A172 (cell line): ENCODE measurements around the gene CFAP73. TPM values are rescaled to one million over a fixed set of nuclear protein-coding genes. Genes with fewer than 3 reads are reported as not detected.
A peak's percentile ranks its signal among the peaks of the same experiment; 100 is the strongest.
"Not testable (repeated sequence)": the region's sequence is repeated elsewhere in the genome, so short reads cannot be mapped to it uniquely, and the experiment has no call there.

ENCODE experiments used
- DNase-seq: peaks from one replicate; pipeline ENCODE4 v3.0.0-alpha.2; 2015; ENCODE audit warnings: low spot score
- total RNA-seq: library from RNA; depleted of rRNA; stranded (reverse); fragments of >200 nt; shearing (Covaris generic); gene quantifications from 2 replicates; pipeline ENCODE4 v1.2.3, GENCODE V29; 2014

The CFAP73 gene
- total RNA-seq, 1 experiment from 2014 or later: 1.2 TPM

DNA sequence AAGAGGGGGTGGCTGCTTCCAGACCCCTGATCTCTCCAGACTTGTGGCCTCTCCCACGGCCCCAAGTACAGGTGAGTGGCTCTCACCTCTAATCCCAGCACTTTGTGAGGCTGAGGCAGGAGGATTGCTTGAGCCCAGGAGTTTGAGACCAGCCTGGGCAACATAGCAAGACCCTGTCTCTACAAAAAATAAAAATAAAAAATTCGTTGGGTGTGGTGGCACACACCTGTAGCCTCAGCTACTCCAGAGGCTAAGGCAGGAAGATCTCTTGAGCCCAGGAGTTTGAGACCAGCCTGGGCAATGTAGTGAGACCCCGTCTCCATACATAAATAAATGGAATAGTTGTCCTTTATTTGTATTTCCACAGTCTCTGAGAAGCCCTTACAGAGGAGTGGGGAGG lies 7.8 kb upstream of the CFAP73 start:
- DNase-seq: not testable (repeated sequence)

GRCh38 chr12:113142173-113142885 lies 7.2 kb upstream of the CFAP73 start:
- DNase-seq: no peak

DNA sequence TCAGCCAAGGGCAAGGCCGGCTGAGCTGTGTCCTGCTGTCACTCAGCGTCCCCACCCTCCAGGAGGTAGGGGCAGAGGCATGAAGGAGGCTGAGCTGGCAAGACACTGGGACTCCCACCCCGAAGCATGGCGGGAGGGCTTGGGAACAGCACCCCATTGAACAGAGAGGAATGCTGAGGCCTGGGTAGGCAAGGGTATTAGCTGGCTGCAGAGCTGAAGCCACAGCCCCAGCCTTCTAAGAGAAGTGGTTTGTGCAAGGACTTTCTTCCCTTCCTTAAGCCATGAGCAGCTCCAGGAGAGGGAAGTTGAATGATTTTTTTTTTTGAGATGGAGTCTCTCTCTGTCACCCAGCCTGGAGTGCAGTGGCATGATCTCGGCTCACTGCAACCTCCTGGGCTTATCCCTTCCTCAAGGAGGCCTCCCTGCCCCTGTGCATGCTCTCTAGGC lies 6.6 kb upstream of the CFAP73 start:
- no peak for DNase-seq

DNA sequence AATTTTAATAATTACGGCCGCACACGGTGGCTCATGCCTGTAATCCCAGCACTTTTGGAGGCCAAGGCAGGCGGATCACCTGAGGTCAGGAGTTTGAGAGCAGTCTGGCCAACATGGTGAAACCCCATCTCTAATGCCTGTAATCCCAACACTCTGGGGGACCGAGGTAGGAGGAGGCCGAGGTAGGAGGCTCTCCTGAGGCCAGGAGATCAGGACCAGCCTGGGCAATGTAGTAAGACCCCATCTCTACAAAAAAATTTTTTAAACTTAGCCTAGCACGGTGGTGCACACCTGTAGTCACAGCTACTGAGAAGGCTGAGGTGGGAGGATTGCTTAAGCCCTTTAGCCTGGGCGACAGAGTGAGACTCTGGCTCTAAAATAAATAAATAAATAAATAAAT lies 5.6 kb upstream of the CFAP73 start:
- no peak for DNase-seq

DNA sequence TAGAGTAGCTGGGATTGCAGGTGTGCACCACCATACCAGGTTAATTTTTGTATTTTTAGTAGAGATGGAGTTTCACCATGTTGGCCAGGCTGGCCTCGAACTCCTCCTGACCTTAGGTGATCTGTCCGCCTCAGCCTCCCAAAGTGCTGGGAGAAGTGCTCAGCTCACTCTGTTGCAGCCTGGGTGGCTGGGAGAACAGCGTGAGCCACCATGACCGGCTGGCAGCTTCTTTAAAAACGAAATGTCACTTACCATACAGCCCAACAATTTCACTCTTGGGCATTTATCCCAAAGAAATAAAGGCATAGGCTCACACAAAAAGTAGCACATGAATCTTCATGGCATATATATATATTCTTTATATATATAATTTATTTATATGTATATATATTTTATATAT lies 4.7 kb upstream of the CFAP73 start:
- DNase-seq: no peak

DNA sequence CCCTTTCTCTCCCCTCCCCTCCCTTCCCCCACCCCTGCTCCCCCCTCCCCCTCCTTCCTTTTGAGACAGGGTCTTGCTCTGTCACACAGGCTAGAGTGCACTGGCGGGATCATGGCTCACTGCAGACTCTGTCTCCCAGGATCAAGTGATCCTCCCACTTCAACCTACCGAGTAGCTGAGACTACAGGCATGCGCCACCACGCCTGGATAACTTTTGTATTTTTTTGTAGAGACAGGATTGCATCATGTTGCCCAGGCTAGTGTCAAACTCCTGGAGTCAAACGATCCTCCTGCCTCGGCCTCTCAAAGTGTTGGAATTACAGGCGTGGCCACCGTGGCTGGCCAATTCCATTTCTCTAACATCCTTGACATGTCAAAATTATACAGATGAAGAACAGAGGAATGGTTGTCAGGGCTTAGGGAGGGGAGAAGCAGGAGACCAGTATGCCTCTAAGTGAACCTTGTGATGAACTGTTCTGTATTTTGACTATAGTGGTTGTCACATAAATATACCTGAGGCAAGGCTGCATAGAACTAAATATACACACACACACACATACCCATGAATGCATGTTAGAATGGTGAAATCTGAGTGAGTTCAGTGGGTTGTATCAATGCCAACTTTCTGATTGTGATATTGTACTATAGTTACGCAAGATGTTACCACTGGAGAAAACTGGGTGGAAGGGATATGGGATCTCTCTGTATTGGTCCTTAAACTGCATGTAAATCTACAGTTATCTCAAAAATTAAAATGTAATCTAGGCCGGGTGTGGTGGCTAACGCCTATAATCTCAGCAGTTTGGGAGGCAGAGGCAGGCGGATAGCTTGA lies 3.6 kb upstream of the CFAP73 start:
- no peak for DNase-seq

DNA sequence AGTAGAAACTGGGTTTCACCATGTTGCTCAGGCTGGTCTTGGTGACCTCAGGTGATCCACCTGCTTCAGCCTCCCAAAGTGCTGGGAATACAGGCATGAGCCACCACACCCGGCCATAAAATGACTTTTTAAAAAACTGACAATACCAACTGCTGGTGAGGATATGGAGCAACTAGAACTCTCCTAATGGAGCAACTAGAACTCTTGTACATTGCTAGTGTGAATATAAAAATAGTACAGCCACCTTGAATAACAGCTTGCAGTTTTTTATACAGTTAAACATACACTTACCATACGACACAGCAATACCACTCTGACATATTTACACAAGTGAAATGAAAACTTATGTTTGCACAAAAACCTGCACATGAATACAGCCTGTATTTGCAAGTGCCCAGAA lies 2.5 kb upstream of the CFAP73 start:
- DNase-seq: no peak

GRCh38 chr12:113151655-113152054 lies 2.1 kb downstream of the CFAP73 start:
- DNase-seq: no peak

DNA sequence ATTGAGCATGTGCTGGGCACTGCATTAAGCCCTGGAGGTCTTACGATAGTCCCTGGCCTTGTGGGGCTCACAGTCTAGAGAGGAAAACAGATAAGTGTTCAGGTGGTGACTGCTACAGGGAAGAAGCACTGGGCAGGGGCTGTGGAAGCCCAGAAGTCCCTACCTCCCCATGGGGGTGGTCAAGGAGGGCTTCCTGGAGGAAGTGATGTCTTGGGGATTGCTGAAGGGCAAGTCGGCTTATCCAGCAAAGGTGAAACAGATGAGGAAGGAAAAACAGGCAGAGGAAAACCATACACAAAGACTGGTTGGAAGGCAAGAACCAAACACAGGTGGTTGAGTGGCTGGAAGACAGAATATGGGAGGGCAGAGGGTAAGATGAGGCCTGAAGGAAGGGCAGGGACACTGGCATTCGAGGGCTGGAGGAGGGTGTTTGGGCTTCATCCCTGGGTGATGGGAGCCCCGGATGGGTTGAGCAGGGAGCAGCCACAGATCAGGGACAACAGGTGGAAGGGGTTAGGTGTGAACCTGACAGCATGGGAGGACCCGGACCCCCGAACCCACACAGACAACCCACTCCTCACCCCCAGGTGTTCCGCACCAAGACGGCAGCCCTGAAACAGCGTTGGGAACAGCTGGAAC lies 2.8 kb downstream of the CFAP73 start:
- DNase-seq: no peak

DNA sequence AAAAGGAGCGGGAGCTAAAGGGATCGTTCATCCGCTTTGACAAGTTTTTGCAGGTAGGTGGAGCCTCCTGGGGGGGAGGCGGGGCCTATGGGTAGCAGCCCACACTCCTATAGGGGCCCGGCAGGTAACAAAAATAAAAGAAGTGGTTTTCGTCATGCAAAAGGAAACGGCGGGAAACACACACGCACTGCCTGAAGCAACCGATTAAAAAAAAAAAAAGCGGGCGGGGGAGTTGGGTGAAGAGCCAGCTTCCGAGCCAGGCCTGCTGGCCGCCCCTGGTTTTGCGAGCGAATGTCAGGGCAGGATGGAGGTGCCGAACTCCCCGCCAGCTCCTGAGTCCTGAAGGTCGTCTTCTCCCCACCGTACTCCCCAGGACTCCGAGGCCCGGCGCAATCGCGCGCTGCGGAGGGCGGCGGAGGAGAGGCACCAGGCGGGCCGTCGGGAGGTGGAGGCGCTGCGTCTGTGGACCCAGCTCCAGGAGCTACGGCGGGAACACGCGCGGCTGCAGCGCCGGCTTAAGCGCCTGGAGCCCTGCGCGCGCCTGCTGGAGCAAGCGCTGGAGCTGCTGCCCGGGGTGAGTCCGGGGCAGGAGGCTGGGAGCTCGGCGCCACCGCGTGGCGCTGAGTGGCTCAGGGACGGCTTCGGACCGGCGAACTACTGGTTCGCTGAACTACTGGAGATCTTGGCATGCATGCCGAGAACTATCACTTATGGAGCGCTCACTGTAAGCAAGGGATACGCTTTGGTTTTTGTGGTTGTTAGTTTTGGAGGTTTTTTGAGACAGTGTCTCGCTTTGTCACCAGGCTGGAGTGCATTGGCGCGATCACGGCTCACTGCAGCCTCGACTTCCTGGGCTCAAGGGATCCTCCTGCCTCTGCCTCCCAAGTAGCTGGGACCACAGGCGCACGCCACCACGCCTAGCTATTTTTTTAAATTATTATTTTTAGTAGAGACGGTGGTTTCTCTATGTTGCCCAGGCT lies 3.6 kb downstream of the CFAP73 start:
- peak; percentile 33 for DNase-seq

DNA sequence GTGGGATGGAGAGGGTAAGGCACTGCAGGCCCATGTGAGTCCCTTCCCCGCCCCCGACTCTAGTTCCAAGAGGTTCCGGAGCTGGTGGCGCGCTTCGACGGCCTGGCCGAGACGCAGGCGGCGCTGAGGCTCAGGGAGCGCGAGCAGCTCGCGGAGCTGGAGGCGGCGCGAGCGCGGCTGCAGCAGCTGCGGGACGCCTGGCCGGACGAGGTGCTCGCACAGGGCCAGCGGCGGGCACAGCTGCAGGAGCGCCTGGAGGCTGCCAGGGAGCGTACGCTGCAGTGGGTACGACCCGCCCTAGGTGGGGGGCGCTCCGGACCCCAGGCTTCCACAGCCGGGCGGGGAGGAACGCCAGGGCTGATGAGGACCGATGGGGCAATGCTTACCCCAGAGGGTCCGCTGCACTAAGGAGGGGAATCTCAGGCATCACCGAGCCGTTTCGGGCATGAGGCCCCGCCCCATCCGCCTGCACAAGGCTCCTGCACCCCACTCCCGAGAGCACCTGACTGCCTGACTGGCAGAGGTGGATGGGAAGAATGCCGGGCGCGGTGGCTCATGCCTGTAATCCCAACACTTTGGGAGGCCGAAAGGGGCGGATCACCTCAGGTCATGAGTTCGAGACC lies 4.9 kb downstream of the CFAP73 start:
- DNase-seq: no peak

- no peak for DNase-seq
Observed at GRCh38 chr12:113155060-113155459, 5.5 kb downstream of the CFAP73 start.

- DNase-seq: no peak
Observed at GRCh38 chr12:113155646-113156045, 6.1 kb downstream of the CFAP73 start.

DNA sequence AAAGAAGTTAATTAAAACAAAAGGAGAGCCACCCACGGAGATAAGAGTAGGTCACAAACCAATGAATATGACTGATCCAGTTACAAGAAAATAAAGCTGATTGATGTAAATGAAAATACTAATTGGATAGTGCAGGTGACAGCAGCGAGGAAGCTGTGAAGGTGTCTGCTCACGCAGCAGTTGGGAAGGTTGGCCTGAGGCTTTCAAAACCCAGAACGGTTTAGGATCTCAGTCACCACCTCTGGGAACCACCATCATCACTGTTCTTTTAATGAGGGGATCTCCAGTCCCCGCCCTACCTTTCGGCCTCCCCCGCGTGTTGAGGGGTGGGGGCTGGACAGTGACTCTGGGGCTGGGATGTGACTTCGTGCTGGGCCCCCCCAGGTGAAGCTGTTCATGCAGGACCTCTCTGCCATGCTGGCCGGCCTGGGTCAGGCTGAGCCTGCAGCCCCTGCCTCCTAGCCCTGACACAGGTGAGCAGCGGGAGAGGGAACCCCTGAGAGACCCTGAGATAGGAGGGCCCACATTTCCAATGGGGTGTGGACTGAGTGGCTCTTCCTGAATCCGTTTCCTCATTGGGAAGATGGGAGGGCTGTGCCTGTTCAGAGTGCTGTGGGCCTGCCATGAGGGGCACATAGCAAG lies 7.8 kb downstream of the CFAP73 start:
- DNase-seq: no peak

- no peak for DNase-seq
Observed at GRCh38 chr12:113158439-113159203, 9.1 kb downstream of the CFAP73 start.

DNA sequence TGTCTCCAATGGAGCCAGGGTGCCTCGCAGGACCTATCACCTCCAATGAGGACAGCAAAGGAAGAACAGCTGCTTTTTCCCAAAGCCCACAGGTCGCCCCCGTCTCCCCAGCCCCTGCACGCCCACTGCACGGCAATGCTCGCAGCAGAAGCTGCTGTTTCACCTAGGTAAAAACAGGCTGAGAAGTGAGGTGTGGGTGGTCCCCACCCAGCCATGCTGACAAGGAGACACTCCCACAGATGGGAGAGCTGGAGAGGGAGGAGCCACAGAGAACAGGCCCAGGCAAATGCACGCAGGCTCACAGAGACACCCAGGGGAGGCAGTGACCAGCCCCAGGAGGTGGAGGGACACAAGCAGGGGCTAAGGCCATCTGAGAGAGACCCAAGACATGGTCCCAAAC lies 10.4 kb downstream of the CFAP73 start:
- DNase-seq: no peak

- DNase-seq: peak; percentile 74
Observed at GRCh38 chr12:113161415-113162016, 12.0 kb downstream of the CFAP73 start.

DNA sequence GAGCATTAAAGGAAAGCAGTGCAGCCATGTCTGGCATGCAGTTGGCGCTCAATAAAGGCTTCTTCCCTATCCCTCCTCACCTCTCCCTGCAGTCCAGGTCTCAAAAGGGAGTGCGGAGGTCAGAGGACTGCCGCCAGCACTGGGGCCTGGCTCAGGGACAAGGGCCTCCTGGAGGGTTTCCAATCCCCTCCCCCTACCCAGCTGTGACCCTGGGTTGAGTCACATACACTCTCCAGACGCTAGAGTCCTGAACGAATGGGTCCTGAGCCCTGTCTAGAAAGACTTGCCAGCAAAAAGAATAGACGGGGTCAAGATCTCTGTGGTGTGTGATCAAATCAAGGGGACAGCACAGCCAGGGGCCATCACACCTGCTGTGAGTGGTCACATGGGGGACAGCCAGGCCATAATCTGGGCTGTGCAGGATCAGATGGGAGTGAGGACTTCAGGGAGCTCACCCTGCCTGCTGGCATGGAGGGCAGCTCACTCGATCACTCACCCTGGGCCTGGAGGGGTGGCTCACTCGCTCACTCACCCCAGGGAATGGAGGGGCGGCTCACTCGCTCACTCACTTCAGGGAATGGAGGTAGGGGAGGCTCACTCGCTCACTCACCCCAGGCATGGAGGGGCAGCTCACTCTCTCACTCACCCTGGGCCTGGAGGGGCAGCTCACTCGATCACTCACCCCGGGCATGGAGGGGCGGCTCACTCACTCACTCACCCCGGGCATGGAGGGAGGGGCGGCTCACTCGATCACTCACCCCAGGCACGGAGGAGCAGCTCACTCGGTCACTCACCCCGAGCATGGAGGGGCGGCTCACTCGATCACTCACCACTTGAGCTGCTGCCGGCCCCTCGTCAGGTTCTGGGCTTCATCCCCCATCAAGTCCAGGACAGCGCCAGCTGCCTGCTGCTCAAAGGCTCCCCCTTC lies 12.8 kb downstream of the CFAP73 start:
- peak; percentile 56 for DNase-seq
